Ascending aorta (tissue), 2 donors: ENCODE measurements around the gene CNGB1. TPM values are rescaled to one million over a fixed set of nuclear protein-coding genes. Genes with fewer than 3 reads are reported as not detected.
"Not testable (repeated sequence)": the region's sequence is repeated elsewhere in the genome, so short reads cannot be mapped to it uniquely, and the experiment has no call there.

Experiments used
- DNase-seq, 2 donors: peaks; one replicate each; pipeline ENCODE4 v3.0.0-alpha.2; 2019; ENCODE audit warnings: low spot score in 2 of 2
- H3K27ac ChIP-seq, 2 donors: fragments of 200-600 bp; sonication (generic); one replicate each; pipeline ENCODE4 v1.5.1; 2016 to 2017; ENCODE audit warnings: mild to moderate bottlenecking in 1 of 2
- H3K27me3 ChIP-seq: fragments of 200-600 bp; sonication (generic); one replicate; pipeline ENCODE4 v1.5.1; 2017
- H3K36me3 ChIP-seq, 2 donors: fragments of 200-600 bp; sonication (generic); one replicate each; pipeline ENCODE4 v1.5.1; 2016
- H3K4me1 ChIP-seq, 2 donors: fragments of 200-600 bp; sonication (generic); one replicate each; pipeline ENCODE4 v1.5.1; 2016 to 2017; ENCODE audit warnings: mild to moderate bottlenecking in 1 of 2
- H3K4me3 ChIP-seq, 2 donors: fragments of 200-600 bp; sonication (generic); one replicate each; pipeline ENCODE4 v1.5.1; 2016 to 2017; ENCODE audit warnings: mild to moderate bottlenecking in 1 of 2
- H3K9me3 ChIP-seq, 2 donors: fragments of 200-600 bp; sonication (generic); one replicate each; pipeline ENCODE4 v1.5.1; 2016
- CTCF ChIP-seq, 3 experiments: fragments of 200-600 bp in 2 of 3; fragments of 450-650 bp in 1 of 3; sonication (generic) in 2 of 3; IDR thresholded peaks; one replicate each; pipeline ENCODE4 v1.5.1; 2016 to 2019; ENCODE audit warnings: antibody characterized with exemption in 3 of 3, mild to moderate bottlenecking in 1 of 3, moderate library complexity in 1 of 3
- intact Hi-C: fragments of 100-400 bp; cut with DNase I; formaldehyde crosslinking; loops from one replicate; pipeline ENCODE4 v1.15.1; 2023
- total RNA-seq: library from RNA; depleted of rRNA; stranded (reverse); fragments of >200 nt; gene quantifications from one replicate; pipeline ENCODE4 v1.1.0, GENCODE V29; 2016

CNGB1 gene
- total RNA-seq, 1 donor from 2014 or later = not detected

DNA sequence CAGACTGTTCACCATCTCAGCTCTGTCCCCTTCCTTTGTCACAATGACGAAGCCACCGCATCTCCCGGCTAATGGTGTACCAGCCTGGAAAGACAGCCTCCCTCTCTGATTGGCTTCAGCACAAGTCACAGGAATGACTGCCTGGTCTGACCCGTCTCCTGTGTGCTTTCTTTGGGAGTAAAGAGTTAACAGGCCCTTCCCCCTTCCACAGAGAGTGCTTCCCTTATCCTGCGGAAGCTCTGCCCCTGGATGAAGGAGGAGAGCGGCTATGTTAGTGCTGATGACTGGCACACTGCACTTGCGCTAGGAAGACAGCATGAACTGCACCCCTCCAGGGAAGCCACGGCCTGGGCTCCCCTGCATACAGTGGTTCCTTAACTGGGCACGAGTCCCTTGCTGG lies 41.6 kb upstream of the CNGB1 start:
- H3K4me1 ChIP-seq = no peaks in the 10 kb centered on the region
- H3K36me3 ChIP-seq = peaks cover 30 to 42% of the 10 kb centered on the region in 2 donors
- H3K27me3 ChIP-seq = no peaks in the 10 kb centered on the region
- TF ChIP-seq CTCF (IDR thresholded peaks at IDR 0.05) = no peak
- intact Hi-C loops = no loop called here
- no peak overlapping the region for H3K4me3 ChIP-seq
- H3K9me3 ChIP-seq = no peaks in the 10 kb centered on the region
- no peak for DNase-seq
- H3K27ac ChIP-seq = no peak overlapping the region

GRCh38 chr16:58011652-58012051 lies 40.7 kb upstream of the CNGB1 start:
- Histone ChIP-seq H3K9me3 (no peaks in the 10 kb centered on the region), H3K36me3 (peaks cover 30 to 38% of the 10 kb centered on the region in 2 donors), H3K4me1 (no peaks in the 10 kb centered on the region), H3K27me3 (no peaks in the 10 kb centered on the region), H3K27ac (no peak overlapping the region), H3K4me3 (no peak overlapping the region)
- TF ChIP-seq CTCF (IDR thresholded peaks at IDR 0.05) = no peak
- intact Hi-C loops = no loop called here
- DNase-seq = no peak

DNA sequence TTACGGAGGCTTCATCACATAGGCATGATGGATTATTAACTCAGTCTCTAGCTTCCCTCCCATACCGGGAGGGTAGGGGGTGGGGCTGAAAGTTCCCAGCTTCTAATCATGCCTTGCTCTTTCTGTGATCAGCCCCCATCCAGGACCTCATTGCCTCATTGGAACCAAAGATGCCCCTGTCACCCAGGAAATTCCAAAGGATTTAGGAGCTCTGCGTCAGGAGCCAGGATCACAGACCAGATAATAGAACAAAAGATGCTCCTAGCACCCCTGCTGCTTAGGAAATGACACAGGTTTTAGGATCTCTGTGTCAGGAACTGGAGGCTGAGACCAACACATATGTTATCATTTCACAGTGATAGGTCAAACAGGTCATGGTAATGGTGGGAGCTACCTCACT lies 40.0 kb upstream of the CNGB1 start:
- Histone ChIP-seq H3K4me3 (no peak overlapping the region), H3K9me3 (no peaks in the 10 kb centered on the region), H3K27me3 (no peaks in the 10 kb centered on the region), H3K36me3 (peaks cover 30 to 41% of the 10 kb centered on the region in 2 donors), H3K4me1 (no peaks in the 10 kb centered on the region), H3K27ac (no peak overlapping the region)
- DNase-seq = no peak
- TF ChIP-seq CTCF (IDR thresholded peaks at IDR 0.05) = no peak
- intact Hi-C loops = no loop called here

GRCh38 chr16:58009856-58010416 lies 39.0 kb upstream of the CNGB1 start:
- Histone ChIP-seq H3K36me3 (peaks cover 26 to 41% of the 10 kb centered on the region in 2 donors), H3K27me3 (no peaks in the 10 kb centered on the region), H3K4me1 (peaks cover 0 to 2% of the 10 kb centered on the region in 2 donors), H3K27ac (no peak overlapping the region), H3K4me3 (no peak overlapping the region), H3K9me3 (no peaks in the 10 kb centered on the region)
- intact Hi-C loops = loop anchor here (10.0 kb wide), 1 partner anchor 505 kb away; the partner anchor contains the start of gene SETD6
- no peak for TF ChIP-seq CTCF (IDR thresholded peaks at IDR 0.05)
- DNase-seq = no peak

DNA sequence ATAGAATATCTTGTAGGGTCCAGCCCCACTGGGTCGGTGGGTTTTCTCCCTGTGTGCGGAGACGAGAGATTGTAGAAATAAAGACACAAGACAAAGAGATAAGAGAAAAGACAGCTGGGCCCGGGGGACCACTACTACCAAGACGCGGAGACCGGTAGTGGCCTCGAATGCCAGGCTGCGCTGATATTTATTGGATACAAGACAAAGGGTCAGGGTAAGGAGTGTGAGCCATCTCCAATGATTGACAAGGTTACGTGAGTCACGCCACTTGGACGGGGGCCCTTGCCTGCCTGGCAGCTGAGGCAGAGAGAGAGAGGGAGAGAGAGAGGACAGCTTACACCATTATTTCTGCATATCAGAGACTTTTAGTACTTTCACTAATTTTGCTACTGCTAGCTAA lies 33.8 kb upstream of the CNGB1 start:
- peak overlapping the region in 1 of 2 donors; percentile 26 for H3K4me3 ChIP-seq

DNA sequence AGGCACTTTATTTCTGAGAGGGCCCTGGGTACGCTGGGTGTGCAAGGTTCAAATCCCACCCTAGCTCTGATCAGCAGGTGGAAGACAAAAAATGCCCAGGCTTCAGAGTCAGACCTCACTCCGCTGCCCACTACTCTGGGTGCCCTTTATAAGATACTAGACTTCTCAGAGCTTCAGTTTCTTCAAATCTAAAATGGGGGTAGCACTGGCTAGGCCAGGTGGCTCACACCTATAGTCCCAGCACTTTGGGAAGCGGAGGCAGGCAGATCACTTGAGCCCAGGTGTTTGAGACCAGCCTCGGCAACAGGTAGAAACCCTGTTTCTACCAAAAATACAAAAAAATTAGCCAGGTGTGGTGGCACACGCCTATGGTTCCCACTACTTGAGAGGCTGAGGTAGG lies 32.0 kb upstream of the CNGB1 start:
- no peak for DNase-seq
- TF ChIP-seq CTCF (IDR thresholded peaks at IDR 0.05) = no peak

More for the DNA sequence above, 33.8 kb upstream of the CNGB1 start:
- not testable (repeated sequence) for H3K4me1 ChIP-seq, H3K36me3 ChIP-seq, H3K27me3 ChIP-seq, H3K9me3 ChIP-seq
- intact Hi-C loops = loop anchor here (1.0 to 10.0 kb wide), 5 partner anchors 243 to 510 kb away; partner anchors contain the start of genes GINS3 and SETD6
- peak in 1 of 2 donors; percentile 76 for DNase-seq
- H3K27ac ChIP-seq = peak overlapping the region in 1 of 2 donors; percentile 28

More for the DNA sequence above, 32.0 kb upstream of the CNGB1 start:
- Histone ChIP-seq H3K36me3 (peaks cover 2 to 5% of the 10 kb centered on the region in 2 donors), H3K27me3 (no peaks in the 10 kb centered on the region), H3K9me3 (no peaks in the 10 kb centered on the region), H3K4me1 (peaks cover 12 to 19% of the 10 kb centered on the region in 2 donors), H3K27ac (no peak overlapping the region), H3K4me3 (no peak overlapping the region)
- intact Hi-C loops = loop anchor here (5.0 to 10.0 kb wide), 3 partner anchors 244 to 512 kb away; partner anchors contain the start of genes GINS3 and SETD6
